GM15510 (cell line): Measurements from ENCODE around the gene VWA2.

Source experiments
- POLR2A ChIP-seq: IDR thresholded peaks from 3 replicates; pipeline ENCODE4 v1.6.1; 2011; ENCODE audit warnings: borderline replicate concordance; ENCODE audit not compliant: insufficient read length; ENCODE audit errors: extremely low read depth

The VWA2 gene

GRCh38 chr10:114294549-114294948, 55.5 kb downstream of the VWA2 start:
- TF ChIP-seq POLR2A: no peak

DNA sequence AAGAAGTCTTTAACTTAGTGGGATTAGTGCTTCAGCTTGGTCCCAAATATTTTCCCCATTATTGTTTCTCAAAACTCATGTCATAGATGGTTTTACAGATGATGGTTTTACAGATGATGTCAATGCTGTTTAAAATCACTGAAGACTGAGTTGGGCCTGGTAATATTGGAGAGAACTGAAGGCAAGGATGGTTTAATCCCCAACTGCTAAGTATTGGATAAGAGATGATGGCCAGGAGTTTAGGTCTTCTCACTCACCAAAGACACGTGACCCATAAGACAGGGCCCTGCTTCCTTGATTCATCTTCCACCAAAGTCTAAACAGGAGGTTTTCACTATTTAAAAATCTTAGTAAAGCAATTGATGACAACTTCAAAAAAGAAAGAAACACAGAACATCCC, 56.3 kb downstream of the VWA2 start:
- no peak for TF ChIP-seq POLR2A

- no peak for TF ChIP-seq POLR2A
Measured at GRCh38 chr10:114297136-114297705, 58.2 kb downstream of the VWA2 start.

DNA sequence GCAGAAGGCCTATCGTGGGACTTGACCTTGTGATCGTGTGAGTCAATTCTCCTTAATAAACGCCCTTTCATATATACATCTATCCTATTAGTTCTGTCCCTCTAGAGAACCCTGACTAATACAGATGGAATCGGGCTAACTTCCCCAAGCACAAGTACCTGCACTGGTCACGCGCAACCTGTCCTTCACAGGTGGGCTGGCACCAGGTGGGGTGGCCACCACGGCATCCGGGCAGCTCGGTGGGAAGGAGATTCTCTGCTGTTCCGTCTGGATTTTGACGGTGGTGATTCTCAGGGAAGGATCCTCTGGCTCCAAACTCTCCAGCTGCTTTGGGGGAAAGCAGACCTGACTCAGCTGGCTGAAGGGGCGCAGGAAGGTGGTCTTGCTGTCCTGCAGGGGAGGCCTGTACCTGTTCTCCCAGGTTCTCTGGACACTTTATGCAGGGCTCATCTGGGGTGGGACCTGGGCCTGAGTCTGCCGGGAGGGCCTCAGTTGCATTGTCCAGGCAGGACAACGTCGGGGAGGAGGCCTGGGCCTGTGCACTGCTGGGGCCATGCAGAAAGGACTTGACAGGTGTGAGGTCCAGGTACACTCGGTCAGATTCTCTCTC, 61.1 kb downstream of the VWA2 start:
- no peak for TF ChIP-seq POLR2A

- TF ChIP-seq POLR2A: no peak
Measured at GRCh38 chr10:114301177-114301576, 62.1 kb downstream of the VWA2 start.

- TF ChIP-seq POLR2A: no peak
Measured at GRCh38 chr10:114301951-114302710, 63.1 kb downstream of the VWA2 start.

- no peak for TF ChIP-seq POLR2A
Measured at GRCh38 chr10:114303556-114303955, 64.5 kb downstream of the VWA2 start.

- no peak for TF ChIP-seq POLR2A
Measured at GRCh38 chr10:114304017-114304570, 65.0 kb downstream of the VWA2 start.

DNA sequence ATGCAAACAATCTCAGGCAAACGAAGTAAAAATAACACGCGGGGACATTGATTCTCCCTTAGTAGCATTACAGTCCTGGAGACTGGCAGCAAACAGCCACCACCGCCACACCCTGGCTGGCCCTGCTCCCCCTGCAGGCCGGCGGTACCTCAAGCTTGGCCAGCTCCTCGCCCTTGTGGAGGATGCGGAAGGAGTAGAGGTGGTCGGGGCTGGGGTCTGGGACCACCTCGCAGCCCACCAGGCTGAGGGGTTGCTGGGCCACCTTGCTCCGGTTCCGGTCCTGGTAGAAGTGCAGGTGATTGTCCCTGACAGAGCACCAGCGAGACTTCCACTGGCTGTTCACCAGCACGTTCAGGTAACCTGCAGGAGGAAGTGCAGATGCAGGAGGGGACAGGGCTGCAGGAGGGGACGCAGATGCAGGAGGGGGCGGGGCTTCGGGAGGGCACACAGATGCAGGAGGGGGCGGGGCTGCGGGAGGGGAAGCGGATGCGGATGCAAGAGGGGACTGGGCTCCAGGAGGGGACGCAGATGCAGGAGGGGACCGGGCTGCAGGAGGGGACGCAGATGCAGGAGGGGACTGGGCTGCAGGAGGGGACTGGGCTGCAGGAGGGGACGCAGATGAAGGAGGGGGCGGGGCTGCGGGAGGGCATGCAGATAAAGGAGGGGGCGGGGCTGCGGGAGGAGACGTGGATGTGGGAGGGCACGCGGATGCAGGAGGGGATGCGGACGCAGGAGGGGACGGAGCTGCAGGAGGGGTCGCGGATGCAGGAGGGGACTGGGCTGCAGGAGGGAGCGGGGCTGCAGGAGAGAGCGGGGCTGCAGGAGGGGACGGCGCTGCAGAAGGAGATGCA, 65.7 kb downstream of the VWA2 start:
- TF ChIP-seq POLR2A: no peak

DNA sequence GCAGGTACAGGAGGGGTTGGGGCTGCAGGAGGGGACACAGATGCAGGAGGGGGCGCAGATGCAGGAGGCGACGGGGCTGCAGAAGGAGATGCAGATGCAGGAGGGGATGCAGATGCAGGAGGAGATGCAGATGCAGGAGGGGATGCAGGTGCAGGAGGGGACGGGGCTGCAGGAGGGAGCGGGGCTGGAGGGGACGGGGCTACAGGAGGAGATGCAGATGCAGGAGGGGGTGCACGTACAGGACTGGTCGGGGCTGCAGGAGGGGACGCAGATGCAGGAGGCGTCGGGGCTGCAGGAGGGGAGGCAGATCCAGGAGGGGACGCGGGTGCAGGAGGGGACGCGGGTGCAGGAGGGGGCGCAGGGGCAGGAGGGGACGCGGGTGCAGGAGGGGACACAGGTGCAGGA, 66.5 kb downstream of the VWA2 start:
- TF ChIP-seq POLR2A: no peak

- TF ChIP-seq POLR2A: no peak
Measured at GRCh38 chr10:114306116-114306973, 67.3 kb downstream of the VWA2 start.

DNA sequence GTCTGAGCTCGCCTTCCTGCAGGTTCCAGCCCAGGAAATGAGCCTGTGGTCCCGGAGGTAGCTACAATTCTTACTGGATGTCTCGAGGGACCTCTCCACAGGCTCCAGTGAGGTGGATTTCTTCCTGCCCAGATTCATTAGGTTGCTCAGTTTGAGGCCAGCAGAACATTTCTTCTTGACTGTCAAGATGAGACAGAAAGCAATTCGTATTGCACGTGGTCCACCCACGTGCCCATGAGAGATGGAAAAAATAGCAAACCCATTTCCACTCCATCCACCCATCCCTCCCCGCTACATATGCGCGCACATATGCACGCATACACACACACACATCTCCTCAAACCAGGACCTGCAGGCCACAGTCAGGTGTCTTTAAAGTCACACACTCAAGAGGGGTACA, 68.7 kb downstream of the VWA2 start:
- TF ChIP-seq POLR2A: no peak

DNA sequence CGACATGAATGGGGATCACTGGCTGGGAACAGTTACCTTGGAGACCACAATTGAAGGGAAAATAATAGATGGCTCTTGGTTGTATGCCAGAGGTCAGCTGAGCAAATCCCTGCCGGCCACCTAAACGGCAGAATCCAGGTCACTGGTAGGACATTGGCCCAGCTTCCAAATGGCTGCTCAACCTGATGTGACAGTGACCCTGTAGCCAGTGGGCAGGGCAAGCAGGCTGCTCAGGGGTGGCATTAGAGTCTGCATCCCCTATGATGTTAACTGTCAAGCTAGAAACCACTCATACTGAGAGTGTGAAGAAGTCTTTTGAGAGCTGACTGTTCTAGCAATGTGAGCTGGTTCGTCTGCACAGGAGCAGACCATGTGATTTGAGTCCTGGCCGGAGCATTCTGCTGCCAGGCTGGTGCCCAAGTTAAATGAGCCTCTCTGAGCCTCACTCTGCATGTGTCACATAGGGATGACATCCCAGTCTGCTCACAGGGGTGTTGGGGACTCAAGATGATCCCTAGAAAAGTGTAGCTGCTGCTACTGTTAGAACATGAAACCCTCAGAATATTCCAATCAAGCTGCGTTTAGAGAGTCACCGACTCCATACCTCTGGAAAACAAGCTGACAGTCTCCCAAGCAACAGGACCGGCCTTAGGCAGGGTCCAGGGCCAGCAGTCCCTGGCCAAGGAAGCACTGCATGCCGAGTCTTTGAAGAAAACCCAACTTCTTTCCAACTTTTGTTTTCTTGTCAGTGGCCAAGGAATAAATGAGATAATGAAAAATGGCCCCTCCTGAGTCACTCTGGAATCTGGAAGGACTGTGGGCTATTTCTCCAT, 69.7 kb downstream of the VWA2 start:
- TF ChIP-seq POLR2A: no peak
